Activated CD8-positive, alpha-beta T cell treated with anti-CD3 and anti-CD28 coated beads for 36 hours (primary cell): ENCODE results near the gene ARF5. TPM values are rescaled to one million over a fixed set of nuclear protein-coding genes. Genes with fewer than 3 reads are reported as not detected.
"Not testable (repeated sequence)": the region's sequence is repeated elsewhere in the genome, so short reads cannot be mapped to it uniquely, and the experiment has no call there.

Source experiments
- ATAC-seq: fragments of 200-7000 bp; cut with Tn5 transposase; one replicate; pipeline ENCODE4 v1.10.0; 2021; ENCODE audit warnings: mild to moderate bottlenecking, moderate library complexity
- CTCF ChIA-PET: fragments of 350-600 bp; sonication (Branson Sonifier 250); formaldehyde crosslinking; loops from one replicate; lab custom pipeline; 2021; ENCODE audit warnings: antibody characterized with exemption; lab: Charles Lee
- POLR2A ChIA-PET: fragments of 350-600 bp; sonication (Branson Sonifier 250); formaldehyde crosslinking; loops from one replicate; lab custom pipeline; 2021; ENCODE audit warnings: antibody characterized with exemption; lab: Charles Lee
- DNase-seq: peaks from one replicate; pipeline ENCODE4 v3.0.0-alpha.2; 2020
- H3K27ac Mint-ChIP-seq: one replicate; pipeline ENCODE4 v1.8.0; 2021; ENCODE audit warnings: mild to moderate bottlenecking, mixed read lengths
- H3K27me3 Mint-ChIP-seq: one replicate; pipeline ENCODE4 v1.8.0; 2021; ENCODE audit warnings: mixed read lengths
- H3K36me3 Mint-ChIP-seq: one replicate; pipeline ENCODE4 v1.8.0; 2021; ENCODE audit warnings: low read depth, mixed read lengths
- H3K4me1 Mint-ChIP-seq: one replicate; pipeline ENCODE4 v1.8.0; 2021; ENCODE audit warnings: low read depth, mixed read lengths
- H3K4me3 Mint-ChIP-seq: one replicate; pipeline ENCODE4 v1.8.0; 2021; ENCODE audit warnings: mild to moderate bottlenecking, moderate library complexity, mixed read lengths
- H3K9me3 Mint-ChIP-seq: one replicate; pipeline ENCODE4 v1.8.0; 2021; ENCODE audit warnings: mixed read lengths
- CTCF ChIP-seq: fragments of 200-600 bp; IDR thresholded peaks from one replicate; pipeline ENCODE4 v1.8.0; 2022; ENCODE audit warnings: antibody characterized with exemption, mild to moderate bottlenecking
- intact Hi-C: fragments of 100-400 bp; cut with micrococcal nuclease; formaldehyde crosslinking; loops from one replicate; pipeline ENCODE4 v1.10.0; 2022
- total RNA-seq, 2 experiments: library from RNA; stranded (reverse); gene quantifications; one replicate each; pipeline ENCODE4 v1.2.3, GENCODE V29; 2021

The ARF5 gene
- total RNA-seq, 2 experiments from 2014 or later, result 106 to 114 TPM

GRCh38 chr7:127550247-127550646, 38.0 kb upstream of the ARF5 start:
- H3K27me3 Mint-ChIP-seq, result no peaks in the 10 kb centered on the region
- intact Hi-C loops, result no loop called here
- ChIA-PET POLR2A (no interaction called here), CTCF (no interaction called here)
- no peak for TF ChIP-seq CTCF
- peaks cover 4% of the 10 kb centered on the region for H3K36me3 Mint-ChIP-seq
- H3K4me3 Mint-ChIP-seq, result no peak overlapping the region
- no peaks in the 10 kb centered on the region for H3K4me1 Mint-ChIP-seq
- ATAC-seq (no peak), DNase-seq (no peak)
- H3K9me3 Mint-ChIP-seq, result peaks cover 4% of the 10 kb centered on the region
- H3K27ac Mint-ChIP-seq, result no peak overlapping the region

- no peaks in the 10 kb centered on the region for H3K4me1 Mint-ChIP-seq
- no peaks in the 10 kb centered on the region for H3K36me3 Mint-ChIP-seq
- intact Hi-C loops, result no loop called here
Measured at GRCh38 chr7:127551941-127552340, 36.3 kb upstream of the ARF5 start.

GRCh38 chr7:127556404-127556803, 31.8 kb upstream of the ARF5 start:
- no peak overlapping the region for H3K4me3 Mint-ChIP-seq
- no peaks in the 10 kb centered on the region for H3K4me1 Mint-ChIP-seq
- H3K27me3 Mint-ChIP-seq, result no peaks in the 10 kb centered on the region
- CTCF ChIA-PET, result no interaction called here
- H3K36me3 Mint-ChIP-seq, result no peaks in the 10 kb centered on the region
- TF ChIP-seq CTCF, result no peak
- H3K9me3 Mint-ChIP-seq, result no peaks in the 10 kb centered on the region
- intact Hi-C loops, result no loop called here
- POLR2A ChIA-PET, result no interaction called here
- ATAC-seq (no peak), DNase-seq (no peak)
- H3K27ac Mint-ChIP-seq, result no peak overlapping the region

More at GRCh38 chr7:127551941-127552340, 36.3 kb upstream of the ARF5 start:
- CTCF ChIA-PET, result no interaction called here
- ATAC-seq (no peak), DNase-seq (no peak)
- TF ChIP-seq CTCF, result no peak
- no peak overlapping the region for H3K27ac Mint-ChIP-seq
- no peaks in the 10 kb centered on the region for H3K9me3 Mint-ChIP-seq
- POLR2A ChIA-PET, result no interaction called here
- H3K4me3 Mint-ChIP-seq, result no peak overlapping the region
- no peaks in the 10 kb centered on the region for H3K27me3 Mint-ChIP-seq

- H3K4me1 Mint-ChIP-seq, result no peaks in the 10 kb centered on the region
- no peak overlapping the region for H3K4me3 Mint-ChIP-seq
- ATAC-seq, result no peak
- H3K9me3 Mint-ChIP-seq, result peaks cover under 1% of the 10 kb centered on the region
- peaks cover 1% of the 10 kb centered on the region for H3K36me3 Mint-ChIP-seq
- H3K27me3 Mint-ChIP-seq, result no peaks in the 10 kb centered on the region
- CTCF ChIA-PET, result no interaction called here
- H3K27ac Mint-ChIP-seq, result no peak overlapping the region
- intact Hi-C loops, result no loop called here
- TF ChIP-seq CTCF, result no peak
- no peak for DNase-seq
- POLR2A ChIA-PET, result no interaction called here
Measured at GRCh38 chr7:127557803-127558202, 30.4 kb upstream of the ARF5 start.

- H3K36me3 Mint-ChIP-seq, result peaks cover 18% of the 10 kb centered on the region
- TF ChIP-seq CTCF, result no peak
- no peak overlapping the region for H3K4me3 Mint-ChIP-seq
- DNase-seq (no peak), ATAC-seq (no peak)
- no peaks in the 10 kb centered on the region for H3K4me1 Mint-ChIP-seq
- CTCF ChIA-PET, result no interaction called here
- no peak overlapping the region for H3K27ac Mint-ChIP-seq
- POLR2A ChIA-PET, result no interaction called here
- intact Hi-C loops, result no loop called here
- H3K9me3 Mint-ChIP-seq, result peaks cover 7% of the 10 kb centered on the region
- H3K27me3 Mint-ChIP-seq, result no peaks in the 10 kb centered on the region
Measured at GRCh38 chr7:127566242-127566641, 22.0 kb upstream of the ARF5 start.

GRCh38 chr7:127568034-127568433, 20.2 kb upstream of the ARF5 start:
- ATAC-seq, H3K27ac Mint-ChIP-seq: not testable (repeated sequence)

More at GRCh38 chr7:127568034-127568433, 20.2 kb upstream of the ARF5 start:
- H3K4me1 Mint-ChIP-seq, CTCF ChIA-PET, DNase-seq, intact Hi-C loops, H3K27me3 Mint-ChIP-seq, POLR2A ChIA-PET, H3K4me3 Mint-ChIP-seq, H3K9me3 Mint-ChIP-seq: not testable (repeated sequence)
- H3K36me3 Mint-ChIP-seq, result peaks cover 19% of the 10 kb centered on the region
